Nephron (organoid): Measurements from ENCODE around the gene CCDC138.

Experiments
- H3K27ac Mint-ChIP-seq, 3 experiments: 2 replicates each; pipeline ENCODE4 v1.8.0; 2020; ENCODE audit warnings: mixed read lengths in 3 of 3, mild to moderate bottlenecking in 2 of 3, moderate library complexity in 1 of 3
- H3K27me3 Mint-ChIP-seq: 2 replicates; pipeline ENCODE4 v1.8.0; 2021; ENCODE audit warnings: low read depth, mild to moderate bottlenecking, moderate library complexity, mixed read lengths
- H3K36me3 Mint-ChIP-seq: 2 replicates; pipeline ENCODE4 v1.8.0; 2020; ENCODE audit warnings: low read depth, mixed read lengths
- H3K4me1 Mint-ChIP-seq: 2 replicates; pipeline ENCODE4 v1.8.0; 2020; ENCODE audit warnings: mixed read lengths
- H3K4me3 Mint-ChIP-seq, 3 experiments: 2 replicates each; pipeline ENCODE4 v1.8.0; 2020; ENCODE audit warnings: mild to moderate bottlenecking in 3 of 3, mixed read lengths in 3 of 3, moderate library complexity in 2 of 3
- H3K9me3 Mint-ChIP-seq: 2 replicates; pipeline ENCODE4 v1.8.0; 2020; ENCODE audit warnings: mixed read lengths
- TF ChIP-seq, protein P1 (sequence below), 3 experiments: fragments of 200-600 bp; sonication (generic); IDR thresholded peaks; one replicate each; pipeline ENCODE4 v1.5.0; 2021; ENCODE audit warnings: antibody characterized with exemption in 3 of 3; ENCODE audit not compliant: unreplicated experiment in 3 of 3

The CCDC138 gene

DNA sequence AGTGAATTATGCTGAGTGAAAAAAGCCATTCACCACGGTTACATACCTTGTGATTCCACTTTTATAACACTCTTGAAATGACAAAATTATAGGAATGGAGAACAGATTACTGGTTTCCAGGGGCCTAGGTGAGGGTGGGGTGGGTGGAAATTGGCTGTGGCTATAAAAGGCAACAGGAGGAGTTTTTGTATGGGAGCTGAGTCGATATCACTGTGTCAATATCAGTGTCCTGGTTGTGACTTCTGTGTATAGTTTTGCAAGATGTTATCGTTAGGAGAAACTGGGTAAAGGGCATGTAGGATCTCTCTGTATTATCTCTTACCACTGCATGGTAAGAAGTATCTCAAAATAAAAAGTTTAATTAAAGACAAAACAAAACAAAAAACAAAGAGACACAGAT is 118.1 kb downstream of the CCDC138 start:
- H3K9me3 Mint-ChIP-seq: peaks cover 20% of the 10 kb centered on the region
- H3K4me1 Mint-ChIP-seq: peaks cover 5% of the 10 kb centered on the region
- H3K27ac Mint-ChIP-seq: no peak overlapping the region
- TF ChIP-seq, protein P1, sequence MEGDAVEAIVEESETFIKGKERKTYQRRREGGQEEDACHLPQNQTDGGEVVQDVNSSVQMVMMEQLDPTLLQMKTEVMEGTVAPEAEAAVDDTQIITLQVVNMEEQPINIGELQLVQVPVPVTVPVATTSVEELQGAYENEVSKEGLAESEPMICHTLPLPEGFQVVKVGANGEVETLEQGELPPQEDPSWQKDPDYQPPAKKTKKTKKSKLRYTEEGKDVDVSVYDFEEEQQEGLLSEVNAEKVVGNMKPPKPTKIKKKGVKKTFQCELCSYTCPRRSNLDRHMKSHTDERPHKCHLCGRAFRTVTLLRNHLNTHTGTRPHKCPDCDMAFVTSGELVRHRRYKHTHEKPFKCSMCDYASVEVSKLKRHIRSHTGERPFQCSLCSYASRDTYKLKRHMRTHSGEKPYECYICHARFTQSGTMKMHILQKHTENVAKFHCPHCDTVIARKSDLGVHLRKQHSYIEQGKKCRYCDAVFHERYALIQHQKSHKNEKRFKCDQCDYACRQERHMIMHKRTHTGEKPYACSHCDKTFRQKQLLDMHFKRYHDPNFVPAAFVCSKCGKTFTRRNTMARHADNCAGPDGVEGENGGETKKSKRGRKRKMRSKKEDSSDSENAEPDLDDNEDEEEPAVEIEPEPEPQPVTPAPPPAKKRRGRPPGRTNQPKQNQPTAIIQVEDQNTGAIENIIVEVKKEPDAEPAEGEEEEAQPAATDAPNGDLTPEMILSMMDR (IDR thresholded peaks at IDR 0.05; ENCODE audit: unreplicated experiment in 3 of 3): no peak
- no peaks in the 10 kb centered on the region for H3K27me3 Mint-ChIP-seq
- peaks cover 19% of the 10 kb centered on the region for H3K36me3 Mint-ChIP-seq
- no peak overlapping the region for H3K4me3 Mint-ChIP-seq

DNA sequence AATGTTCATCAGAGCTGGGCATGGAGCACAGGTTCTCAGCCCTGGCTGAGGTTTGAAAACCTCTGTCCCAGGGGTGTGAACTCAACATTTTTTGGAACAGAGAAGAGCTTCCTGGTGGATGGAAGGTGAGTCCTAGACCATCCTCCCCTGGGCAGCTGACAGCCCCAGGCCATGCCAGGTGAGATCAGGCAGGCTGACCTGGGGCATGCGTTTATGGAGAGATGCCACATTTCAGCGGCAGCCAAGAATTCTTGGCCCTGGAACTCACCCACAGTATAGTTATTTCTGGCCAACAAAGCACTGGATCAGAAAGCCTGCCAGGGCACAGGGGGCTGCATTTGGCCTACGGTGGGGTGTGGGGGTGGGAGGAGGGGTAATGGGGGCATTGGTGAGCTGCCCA is 118.6 kb downstream of the CCDC138 start:
- Mint-ChIP-seq H3K27ac (no peak overlapping the region), H3K4me3 (no peak overlapping the region), H3K4me1 (peaks cover 5% of the 10 kb centered on the region), H3K27me3 (no peaks in the 10 kb centered on the region), H3K9me3 (peaks cover 18% of the 10 kb centered on the region), H3K36me3 (peaks cover 19% of the 10 kb centered on the region)
- TF ChIP-seq, protein P1 (IDR thresholded peaks at IDR 0.05; ENCODE audit: unreplicated experiment in 3 of 3): no peak

DNA sequence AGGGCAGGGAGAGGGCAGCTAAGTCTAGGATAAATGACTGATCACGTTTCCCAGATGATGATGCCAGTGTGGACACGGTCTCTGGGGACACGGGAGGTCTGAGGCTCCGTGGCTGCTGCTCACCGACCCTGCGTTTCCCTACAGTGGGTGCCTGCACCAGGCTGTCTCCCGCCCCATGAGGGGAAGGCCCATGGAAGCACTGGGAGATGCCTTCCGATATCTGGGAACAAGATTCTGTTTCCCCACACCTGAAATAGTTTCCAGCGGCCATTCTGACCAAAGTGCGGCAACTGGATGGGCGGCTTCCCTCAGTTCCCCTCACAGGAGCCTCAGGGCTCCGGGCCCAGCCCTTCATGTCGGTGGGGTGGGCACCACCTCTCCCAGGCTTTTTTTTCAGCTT is 119.3 kb downstream of the CCDC138 start:
- H3K9me3 Mint-ChIP-seq: peaks cover 13% of the 10 kb centered on the region
- H3K27me3 Mint-ChIP-seq: no peaks in the 10 kb centered on the region
- H3K36me3 Mint-ChIP-seq: peaks cover 14% of the 10 kb centered on the region
- no peak overlapping the region for H3K27ac Mint-ChIP-seq
- H3K4me1 Mint-ChIP-seq: peaks cover 5% of the 10 kb centered on the region
- TF ChIP-seq, protein P1 (IDR thresholded peaks at IDR 0.05; ENCODE audit: unreplicated experiment in 3 of 3): no peak
- H3K4me3 Mint-ChIP-seq: no peak overlapping the region

DNA sequence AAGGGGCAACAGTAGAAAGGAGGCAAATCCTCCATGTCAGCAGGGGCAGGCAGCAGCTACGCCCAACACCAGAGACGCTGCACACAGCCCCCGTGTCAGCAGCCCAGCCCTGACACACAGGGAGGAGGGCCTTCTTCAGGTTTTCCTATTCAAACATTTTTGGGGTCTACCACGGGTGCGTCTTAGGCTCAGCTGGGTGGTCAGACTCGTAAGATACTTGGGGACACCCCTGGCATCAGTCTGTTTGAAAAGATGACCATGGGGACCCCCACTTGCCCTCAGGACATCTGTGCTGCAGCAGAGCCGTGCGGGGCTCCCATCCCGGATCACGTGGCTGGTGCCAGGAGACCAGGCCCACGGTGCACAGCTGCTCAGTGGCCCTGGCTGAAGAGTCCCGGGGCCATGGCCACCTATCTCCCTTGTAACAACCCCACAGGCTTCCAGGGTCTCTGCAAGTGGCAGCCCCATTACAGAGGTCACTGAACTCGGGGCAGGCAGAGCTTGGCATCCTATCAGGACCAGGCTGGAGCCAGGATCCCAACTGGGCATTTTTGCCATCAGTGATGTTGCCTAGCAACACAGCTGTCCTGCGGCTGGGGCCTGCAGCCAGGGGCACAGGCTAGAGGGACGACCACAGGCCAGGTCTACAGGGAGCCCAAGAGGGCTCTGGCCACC is 120.0 kb downstream of the CCDC138 start:
- Mint-ChIP-seq H3K9me3 (peaks cover 7% of the 10 kb centered on the region), H3K4me3 (no peak overlapping the region), H3K36me3 (peaks cover 9% of the 10 kb centered on the region), H3K4me1 (peaks cover 5% of the 10 kb centered on the region), H3K27ac (no peak overlapping the region), H3K27me3 (no peaks in the 10 kb centered on the region)
- TF ChIP-seq, protein P1 (IDR thresholded peaks at IDR 0.05; ENCODE audit: unreplicated experiment in 3 of 3): no peak

DNA sequence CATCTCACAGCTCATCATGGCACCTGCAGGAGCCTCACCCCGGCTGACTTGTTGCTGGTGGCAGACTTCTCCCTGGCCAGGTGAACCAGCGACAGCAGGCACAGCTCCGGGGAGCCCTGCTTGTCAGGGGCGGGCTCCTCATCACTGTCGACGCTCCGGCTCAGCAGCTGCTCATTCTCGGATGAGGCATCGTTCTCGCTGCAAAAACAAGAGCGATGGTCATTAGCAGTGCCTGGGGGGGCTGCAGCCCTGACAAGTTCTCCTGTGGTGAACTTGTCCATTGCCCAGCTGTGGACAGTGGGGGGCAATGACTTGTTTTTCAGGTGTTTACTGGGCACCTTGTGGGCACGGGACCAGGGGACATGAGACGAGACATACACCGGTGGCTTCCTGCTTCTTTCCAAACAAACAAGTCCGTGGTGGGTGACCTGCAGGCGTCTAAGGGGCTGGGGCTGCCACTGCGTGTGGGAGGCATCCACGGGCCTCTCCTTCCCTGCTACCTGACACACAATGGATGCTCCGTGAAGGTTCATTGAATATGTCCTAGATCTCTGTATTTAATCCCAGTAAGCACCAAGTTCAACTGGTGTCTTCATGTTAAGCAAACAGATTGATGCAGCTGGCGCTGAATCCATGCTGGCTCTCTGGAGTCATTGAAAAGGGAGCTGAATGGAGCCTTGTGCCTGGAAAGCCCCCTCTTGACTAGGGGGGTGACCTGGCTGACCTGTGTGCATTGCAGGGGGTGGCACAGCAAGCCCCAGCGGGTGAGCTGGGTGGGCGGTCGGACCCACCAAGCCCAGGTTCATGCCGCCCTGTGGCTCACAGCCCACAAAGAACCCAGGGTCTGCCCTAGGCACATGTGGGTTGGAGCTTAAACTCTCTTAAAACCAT is 121.5 kb downstream of the CCDC138 start:
- TF ChIP-seq, protein P1 (IDR thresholded peaks at IDR 0.05; ENCODE audit: unreplicated experiment in 3 of 3): no peak
- H3K27ac Mint-ChIP-seq: no peak overlapping the region
- no peaks in the 10 kb centered on the region for H3K27me3 Mint-ChIP-seq

More for the DNA sequence above, 121.5 kb downstream of the CCDC138 start:
- Mint-ChIP-seq H3K4me3 (no peak overlapping the region), H3K9me3 (no peaks in the 10 kb centered on the region), H3K4me1 (peaks cover 5% of the 10 kb centered on the region), H3K36me3 (peaks cover 3% of the 10 kb centered on the region)
